HEK293 (cell line): ENCODE measurements around the gene ADSS1.

ENCODE experiments used
- CTCF ChIA-PET: fragments of 350-600 bp; formaldehyde crosslinking; extraction: SDS; loops from one replicate; lab custom pipeline; 2021; ENCODE audit warnings: antibody characterized with exemption; lab: Yijun Ruan, JAX
- POLR2A ChIA-PET: fragments of 300-600 bp; formaldehyde crosslinking; extraction: SDS; loops from one replicate; lab custom pipeline; 2020; ENCODE audit warnings: antibody characterized with exemption, inconsistent platforms; lab: Yijun Ruan, JAX
- H3K27ac ChIP-seq: fragments of 200-500 bp; sonication (Bioruptor generic); 2 replicates; pipeline ENCODE4 v1.5.1; 2014; ENCODE audit warnings: low read depth, low read length, control low read depth, inconsistent platforms; ENCODE audit errors: extremely low read depth
- H3K36me3 ChIP-seq, 2 experiments: fragments of 200-500 bp in 1 of 2; sonication (Bioruptor generic) in 1 of 2; 1 replicate in 1 of 2; 2 replicates in 1 of 2; pipeline ENCODE4 v1.5.1; 2014 to 2017; ENCODE audit warnings: inconsistent platforms in 2 of 2, low read length in 2 of 2; ENCODE audit not compliant: control insufficient read depth in 2 of 2, insufficient read depth in 1 of 2
- H3K4me1 ChIP-seq: fragments of 200-500 bp; sonication (Bioruptor generic); 2 replicates; pipeline ENCODE4 v1.5.1; 2014; ENCODE audit warnings: mild to moderate bottlenecking, low read length, inconsistent platforms; ENCODE audit not compliant: control insufficient read depth, insufficient read depth
- H3K4me3 ChIP-seq: 2 replicates; pipeline ENCODE4 v1.5.1; 2011; ENCODE audit warnings: low read depth, mild to moderate bottlenecking, control low read depth, low read length, moderate library complexity
- H3K9me3 ChIP-seq: fragments of 200-500 bp; sonication (Bioruptor generic); 2 replicates; pipeline ENCODE4 v1.5.1; 2014; ENCODE audit warnings: low read depth, low read length, inconsistent platforms; ENCODE audit not compliant: control insufficient read depth, insufficient read depth
- BCL11A ChIP-seq: fragments of 450-650 bp; formaldehyde crosslinking; IDR thresholded peaks from 2 replicates; pipeline ENCODE4 v1.5.1; 2016; ENCODE audit warnings: low read depth, missing biosample characterization, missing genetic modification characterization
- GLIS2 ChIP-seq: fragments of 450-650 bp; formaldehyde crosslinking; IDR thresholded peaks from 2 replicates; pipeline ENCODE4 v1.5.1; 2016; ENCODE audit warnings: missing biosample characterization, missing genetic modification characterization
- HIC1 ChIP-seq: fragments of 450-650 bp; formaldehyde crosslinking; IDR thresholded peaks from 2 replicates; pipeline ENCODE4 v1.5.1; 2016; ENCODE audit warnings: missing biosample characterization, missing genetic modification characterization
- MEIS1 ChIP-seq: sonication (generic); formaldehyde crosslinking; IDR thresholded peaks from 2 replicates; pipeline ENCODE4 v1.8.1; 2022; ENCODE audit warnings: missing genetic modification reagents, mild to moderate bottlenecking, borderline replicate concordance
- OSR2 ChIP-seq: fragments of 450-650 bp; formaldehyde crosslinking; IDR thresholded peaks from 2 replicates; pipeline ENCODE4 v1.5.1; 2016; ENCODE audit warnings: missing biosample characterization, missing genetic modification characterization
- TRIM28 ChIP-seq: IDR thresholded peaks from 2 replicates; pipeline ENCODE4 v1.6.1; 2011; ENCODE audit warnings: low read length, control low read depth, borderline replicate concordance
- ZBTB44 ChIP-seq: fragments of 450-650 bp; IDR thresholded peaks from 2 replicates; pipeline ENCODE4 v1.5.1; 2018; ENCODE audit warnings: missing biosample characterization, mild to moderate bottlenecking, missing genetic modification characterization
- ZBTB7A ChIP-seq: fragments of 450-650 bp; formaldehyde crosslinking; IDR thresholded peaks from 2 replicates; pipeline ENCODE4 v1.5.1; 2016; ENCODE audit warnings: low read depth, missing biosample characterization, missing genetic modification characterization
- ZFHX2 ChIP-seq: fragments of 450-650 bp; formaldehyde crosslinking; conservative IDR thresholded peaks from 2 replicates; pipeline ENCODE4 v1.5.1; 2016; ENCODE audit warnings: missing biosample characterization, missing genetic modification characterization
- ZNF175 ChIP-seq: fragments of 450-650 bp; formaldehyde crosslinking; IDR thresholded peaks from 2 replicates; pipeline ENCODE4 v1.5.1; 2016; ENCODE audit warnings: missing biosample characterization, missing genetic modification characterization
- ZNF23 ChIP-seq: fragments of 450-650 bp; formaldehyde crosslinking; IDR thresholded peaks from 2 replicates; pipeline ENCODE4 v1.5.1; 2016; ENCODE audit warnings: missing biosample characterization, missing genetic modification characterization, borderline replicate concordance
- ZNF248 ChIP-seq: fragments of 450-650 bp; formaldehyde crosslinking; IDR thresholded peaks from 2 replicates; pipeline ENCODE4 v1.5.1; 2017; ENCODE audit warnings: missing biosample characterization, missing genetic modification characterization
- ZNF366 ChIP-seq: fragments of 450-650 bp; formaldehyde crosslinking; conservative IDR thresholded peaks from 2 replicates; pipeline ENCODE4 v1.5.1; 2016; ENCODE audit warnings: missing biosample characterization, missing genetic modification characterization
- ZNF391 ChIP-seq: fragments of 450-650 bp; formaldehyde crosslinking; IDR thresholded peaks from 2 replicates; pipeline ENCODE4 v1.5.1; 2016; ENCODE audit warnings: low read depth, missing biosample characterization, missing genetic modification characterization, borderline replicate concordance
- ZNF394 ChIP-seq: fragments of 450-650 bp; formaldehyde crosslinking; IDR thresholded peaks from 2 replicates; pipeline ENCODE4 v1.5.1; 2016; ENCODE audit warnings: missing biosample characterization, missing genetic modification characterization, mild to moderate bottlenecking, moderate library complexity, borderline replicate concordance
- ZNF513 ChIP-seq: fragments of 450-650 bp; IDR thresholded peaks from 2 replicates; pipeline ENCODE4 v1.5.1; 2018; ENCODE audit warnings: missing biosample characterization, missing genetic modification characterization
- ZNF548 ChIP-seq: fragments of 450-650 bp; formaldehyde crosslinking; IDR thresholded peaks from 2 replicates; pipeline ENCODE4 v1.5.1; 2016; ENCODE audit warnings: missing biosample characterization, missing genetic modification characterization
- ZNF707 ChIP-seq: fragments of 450-650 bp; formaldehyde crosslinking; IDR thresholded peaks from 2 replicates; pipeline ENCODE4 v1.5.1; 2016; ENCODE audit warnings: missing biosample characterization, missing genetic modification characterization
- TF ChIP-seq, protein P1 (sequence below): fragments of 450-650 bp; formaldehyde crosslinking; IDR thresholded peaks from 2 replicates; pipeline ENCODE4 v1.5.1; 2017; ENCODE audit warnings: missing biosample characterization, missing genetic modification characterization
- TF ChIP-seq, protein P2 (sequence below): fragments of 450-650 bp; formaldehyde crosslinking; IDR thresholded peaks from 2 replicates; pipeline ENCODE4 v1.5.1; 2016; ENCODE audit warnings: missing biosample characterization, missing genetic modification characterization, borderline replicate concordance

Gene ADSS1

GRCh38 chr14:104714681-104715080 lies 9.3 kb upstream of the ADSS1 start:
- Histone ChIP-seq H3K4me3 (no peak overlapping the region), H3K36me3 (peaks cover 0 to 69% of the 10 kb centered on the region in 2 experiments; a peak in 1 of 3 replicates), H3K27ac (no peak overlapping the region), H3K9me3 (no peaks in the 10 kb centered on the region), H3K4me1 (no peaks in the 10 kb centered on the region)
- TF ChIP-seq ZNF366 (tag by site-specific recombination) (no peak), ZNF175 (no peak), ZNF394 (tag by site-specific recombination) (no peak), HIC1 (0 out of 2 replicates have a peak, but pooled peaks have one; percentile 17)
- ChIA-PET POLR2A (no interaction called here), CTCF (no interaction called here)

GRCh38 chr14:104715416-104715815 lies 8.6 kb upstream of the ADSS1 start:
- ChIA-PET CTCF (no interaction called here), POLR2A (no interaction called here)
- Histone ChIP-seq H3K4me1 (no peaks in the 10 kb centered on the region), H3K27ac (no peak overlapping the region), H3K4me3 (no peak overlapping the region), H3K36me3 (peaks cover 0 to 62% of the 10 kb centered on the region in 2 experiments; a peak in 1 of 3 replicates), H3K9me3 (no peaks in the 10 kb centered on the region)
- TF ChIP-seq OSR2 (tag by site-specific recombination) = no peak
- no peak for TF ChIP-seq ZNF391
- peak; percentile 32 for TF ChIP-seq ZFHX2 (tag by site-specific recombination)
- no peak for TF ChIP-seq BCL11A (tag by site-specific recombination)
- no peak for TF ChIP-seq MEIS1 (CRISPR knock-in tag)
- no peak for TF ChIP-seq ZNF548 (tag by site-specific recombination)
- no peak for TF ChIP-seq ZNF707

DNA sequence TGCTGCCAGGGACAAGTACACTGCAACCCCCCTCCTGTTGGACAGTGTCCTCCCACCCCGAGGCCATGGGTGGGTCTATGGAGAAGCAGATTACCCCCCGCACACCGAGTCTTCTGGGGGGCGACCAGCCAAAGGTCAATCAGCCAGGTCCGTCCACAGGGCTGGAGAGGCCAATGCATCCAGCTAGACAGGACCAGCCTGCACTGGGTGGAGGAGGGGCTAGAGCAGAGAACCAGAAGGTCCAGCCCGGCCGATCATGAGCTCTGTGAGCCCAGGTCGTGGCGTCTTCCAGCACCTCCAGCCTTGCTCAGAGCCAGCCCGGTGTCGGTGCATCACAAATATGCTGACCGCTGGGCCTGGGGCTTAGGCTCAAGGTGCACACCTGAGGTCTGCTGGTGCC lies 8.2 kb upstream of the ADSS1 start:
- POLR2A ChIA-PET = no interaction called here
- Histone ChIP-seq H3K4me1 (no peaks in the 10 kb centered on the region), H3K27ac (no peak overlapping the region), H3K36me3 (peaks cover 0 to 57% of the 10 kb centered on the region in 2 experiments; a peak in 1 of 3 replicates), H3K9me3 (no peaks in the 10 kb centered on the region), H3K4me3 (no peak overlapping the region)
- CTCF ChIA-PET = interaction anchor here (0.7 kb wide), 1 partner anchor 9 kb away, joined by 3 read pairs; no protein-coding TSS in a partner anchor
- TF ChIP-seq GLIS2 = peak; percentile 15; the same call in 1 of the 2 replicates
- TF ChIP-seq, protein P1, sequence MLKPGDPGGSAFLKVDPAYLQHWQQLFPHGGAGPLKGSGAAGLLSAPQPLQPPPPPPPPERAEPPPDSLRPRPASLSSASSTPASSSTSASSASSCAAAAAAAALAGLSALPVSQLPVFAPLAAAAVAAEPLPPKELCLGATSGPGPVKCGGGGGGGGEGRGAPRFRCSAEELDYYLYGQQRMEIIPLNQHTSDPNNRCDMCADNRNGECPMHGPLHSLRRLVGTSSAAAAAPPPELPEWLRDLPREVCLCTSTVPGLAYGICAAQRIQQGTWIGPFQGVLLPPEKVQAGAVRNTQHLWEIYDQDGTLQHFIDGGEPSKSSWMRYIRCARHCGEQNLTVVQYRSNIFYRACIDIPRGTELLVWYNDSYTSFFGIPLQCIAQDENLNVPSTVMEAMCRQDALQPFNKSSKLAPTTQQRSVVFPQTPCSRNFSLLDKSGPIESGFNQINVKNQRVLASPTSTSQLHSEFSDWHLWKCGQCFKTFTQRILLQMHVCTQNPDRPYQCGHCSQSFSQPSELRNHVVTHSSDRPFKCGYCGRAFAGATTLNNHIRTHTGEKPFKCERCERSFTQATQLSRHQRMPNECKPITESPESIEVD (tag by site-specific recombination) = no peak

DNA sequence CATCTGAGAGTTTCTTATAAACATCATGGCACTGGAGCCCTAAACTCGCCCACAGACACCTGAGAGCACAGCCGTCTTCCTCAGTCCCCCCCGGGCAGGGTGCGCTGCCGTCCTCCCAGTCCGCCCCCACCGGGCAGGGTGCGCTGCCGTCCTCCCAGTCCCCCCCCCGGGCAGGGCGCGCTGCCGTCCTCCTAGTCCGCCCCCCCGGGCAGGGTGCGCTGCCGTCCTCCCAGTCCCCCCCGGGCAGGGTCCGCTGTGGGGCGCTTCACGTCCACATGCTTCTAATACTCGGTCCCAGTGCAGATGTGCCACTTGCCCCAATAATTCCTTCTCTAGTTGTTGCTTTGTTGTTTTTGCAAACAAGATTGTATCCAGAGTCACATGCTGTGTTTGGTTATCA lies 6.9 kb upstream of the ADSS1 start:
- Histone ChIP-seq H3K36me3 (peaks cover 0 to 44% of the 10 kb centered on the region in 2 experiments; a peak in 1 of 3 replicates), H3K27ac (no peak overlapping the region), H3K9me3 (no peaks in the 10 kb centered on the region), H3K4me3 (no peak overlapping the region), H3K4me1 (no peaks in the 10 kb centered on the region)
- CTCF ChIA-PET = interaction anchor here (0.7 kb wide), 1 partner anchor 22 kb away, joined by 3 read pairs; no protein-coding TSS in a partner anchor
- POLR2A ChIA-PET = interaction anchor here (0.6 kb wide), 1 partner anchor 35 kb away, joined by 3 read pairs; no protein-coding TSS in a partner anchor
- TF ChIP-seq, protein P2, sequence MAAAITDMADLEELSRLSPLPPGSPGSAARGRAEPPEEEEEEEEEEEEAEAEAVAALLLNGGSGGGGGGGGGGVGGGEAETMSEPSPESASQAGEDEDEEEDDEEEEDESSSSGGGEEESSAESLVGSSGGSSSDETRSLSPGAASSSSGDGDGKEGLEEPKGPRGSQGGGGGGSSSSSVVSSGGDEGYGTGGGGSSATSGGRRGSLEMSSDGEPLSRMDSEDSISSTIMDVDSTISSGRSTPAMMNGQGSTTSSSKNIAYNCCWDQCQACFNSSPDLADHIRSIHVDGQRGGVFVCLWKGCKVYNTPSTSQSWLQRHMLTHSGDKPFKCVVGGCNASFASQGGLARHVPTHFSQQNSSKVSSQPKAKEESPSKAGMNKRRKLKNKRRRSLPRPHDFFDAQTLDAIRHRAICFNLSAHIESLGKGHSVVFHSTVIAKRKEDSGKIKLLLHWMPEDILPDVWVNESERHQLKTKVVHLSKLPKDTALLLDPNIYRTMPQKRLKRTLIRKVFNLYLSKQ (tag by site-specific recombination) = no peak
- TF ChIP-seq ZBTB44 (tag by site-specific recombination) (no peak), ZBTB7A (no peak), ZNF248 (tag by site-specific recombination) (no peak), ZNF23 (tag by site-specific recombination) (no peak), ZNF513 (tag by site-specific recombination) (no peak), TRIM28 (no peak)
